Naive thymus-derived CD4-positive, alpha-beta T cell (primary cell): Measurements from ENCODE around the gene PLPP1. TPM values are rescaled to one million over a fixed set of nuclear protein-coding genes. Genes with fewer than 3 reads are reported as not detected.

Experiments used
- ATAC-seq: fragments of 150-1000 bp; cut with Tn5 transposase; 2 replicates; pipeline ENCODE4 v1.10.0; 2021; ENCODE audit warnings: mild to moderate bottlenecking, moderate library complexity
- CTCF ChIA-PET: fragments of 350-600 bp; sonication (Branson Sonifier 250); formaldehyde crosslinking; loops from one replicate; lab custom pipeline; 2021; ENCODE audit warnings: antibody characterized with exemption; lab: Charles Lee
- POLR2A ChIA-PET: fragments of 350-600 bp; sonication (Branson Sonifier 250); formaldehyde crosslinking; loops from one replicate; lab custom pipeline; 2021; ENCODE audit warnings: antibody characterized with exemption, inconsistent platforms; lab: Charles Lee
- DNase-seq, 9 donors: peaks; one replicate each; pipeline versions ENCODE4 v3.0.0 to v3.0.0-alpha.2; 2020 to 2022; ENCODE audit warnings: mixed read lengths in 1 of 9
- H3K27ac ChIP-seq: one replicate; pipeline ENCODE4 v1.7.0; 2013; ENCODE audit warnings: mild to moderate bottlenecking, low read depth, low read length, moderate library complexity
- H3K27me3 ChIP-seq, 2 donors: one replicate each; pipeline ENCODE4 v1.7.0; 2013; ENCODE audit warnings: low read length in 2 of 2, mild to moderate bottlenecking in 2 of 2, moderate library complexity in 2 of 2; ENCODE audit not compliant: control insufficient read depth in 2 of 2, insufficient read depth in 2 of 2
- H3K36me3 ChIP-seq, 3 experiments: 1 replicate in 2 of 3; 2 replicates in 1 of 3; pipeline ENCODE4 v1.7.0; 2013; ENCODE audit warnings: low read length in 3 of 3, mild to moderate bottlenecking in 3 of 3, moderate library complexity in 1 of 3; ENCODE audit not compliant: insufficient read depth in 3 of 3, control insufficient read depth in 2 of 3
- H3K4me1 ChIP-seq, 2 donors: one replicate each; pipeline ENCODE4 v1.7.0; 2013; ENCODE audit warnings: low read length in 2 of 2, mild to moderate bottlenecking in 2 of 2, moderate library complexity in 1 of 2; ENCODE audit not compliant: control insufficient read depth in 2 of 2, insufficient read depth in 2 of 2
- H3K4me3 ChIP-seq: 2 replicates; pipeline ENCODE4 v1.7.0; 2013; ENCODE audit warnings: mild to moderate bottlenecking, low read length
- H3K9me3 ChIP-seq, 3 experiments: 1 replicate in 2 of 3; 2 replicates in 1 of 3; pipeline ENCODE4 v1.7.0; 2013; ENCODE audit warnings: low read length in 3 of 3; ENCODE audit not compliant: control insufficient read depth in 2 of 3
- H3K27ac Mint-ChIP-seq, 9 donors: one replicate each; pipeline ENCODE4 v1.8.0; 2020 to 2022; ENCODE audit warnings: mixed read lengths in 9 of 9, mild to moderate bottlenecking in 8 of 9, moderate library complexity in 5 of 9, inconsistent platforms in 2 of 9
- H3K27me3 Mint-ChIP-seq, 5 donors: one replicate each; pipeline ENCODE4 v1.8.0; 2021 to 2022; ENCODE audit warnings: mixed read lengths in 5 of 5, mild to moderate bottlenecking in 1 of 5
- H3K36me3 Mint-ChIP-seq, 5 donors: one replicate each; pipeline ENCODE4 v1.8.0; 2020 to 2022; ENCODE audit warnings: mixed read lengths in 5 of 5, mild to moderate bottlenecking in 3 of 5, inconsistent platforms in 1 of 5
- H3K4me1 Mint-ChIP-seq, 7 donors: one replicate each; pipeline ENCODE4 v1.8.0; 2020 to 2022; ENCODE audit warnings: mixed read lengths in 7 of 7, mild to moderate bottlenecking in 3 of 7, inconsistent platforms in 1 of 7
- H3K4me3 Mint-ChIP-seq, 10 donors: one replicate each; pipeline ENCODE4 v1.8.0; 2020 to 2022; ENCODE audit warnings: mild to moderate bottlenecking in 10 of 10, mixed read lengths in 10 of 10, moderate library complexity in 6 of 10, inconsistent platforms in 2 of 10
- H3K9me3 Mint-ChIP-seq, 11 donors: one replicate each; pipeline ENCODE4 v1.8.0; 2020 to 2022; ENCODE audit warnings: mixed read lengths in 11 of 11, mild to moderate bottlenecking in 4 of 11, inconsistent platforms in 1 of 11, moderate library complexity in 1 of 11
- intact Hi-C, 2 donors: fragments of 100-400 bp; cut with micrococcal nuclease; formaldehyde crosslinking; loops; one replicate each; pipeline ENCODE4 v1.15.1; 2023
- polyA plus RNA-seq, 2 donors: library from polyadenylated mRNA; unstranded; fragments of 300-500 nt; fragmentation: Illumina TruSeq; gene quantifications; one replicate each; pipeline ENCODE4 v1.2.3, GENCODE V29; 2021
- total RNA-seq, 6 experiments: library from RNA in 5 of 6; stranded (reverse) in 5 of 6; gene quantifications; 1 replicate in 5 of 6; 2 replicates in 1 of 6; pipeline ENCODE4 v1.2.3 and lab custom pipeline; 2021 to 2026

The PLPP1 gene
- total and polyA plus RNA-seq, 7 experiments from 2014 or later, result 8.0 to 31.3 (median 12.9) TPM

GRCh38 chr5:55416306-55416705, 118.5 kb downstream of the PLPP1 start:
- Histone ChIP-seq H3K4me1 (no peaks in the 10 kb centered on the region), H3K36me3 (peaks cover 0 to 30% (median 5%) of the 10 kb centered on the region in 3 experiments), H3K4me3 (no peak overlapping the region), H3K27ac (no peak overlapping the region), H3K27me3 (no peaks in the 10 kb centered on the region), H3K9me3 (no peaks in the 10 kb centered on the region)
- H3K36me3 Mint-ChIP-seq, result peaks cover 3 to 47% (median 24%) of the 10 kb centered on the region in 5 donors
- DNase-seq, result no peak
- no peaks in the 10 kb centered on the region for H3K27me3 Mint-ChIP-seq
- POLR2A ChIA-PET, result no interaction called here
- intact Hi-C loops, result loop anchor here in 1 of 2 donors (10.0 kb wide), 1 partner anchor 118 kb away; the partner anchor contains the start of gene PLPP1
- CTCF ChIA-PET, result interaction anchor here (1.9 kb wide), 1 partner anchor 275 kb away, joined by 5 read pairs; no protein-coding TSS in a partner anchor
- no peak overlapping the region for H3K27ac Mint-ChIP-seq
- ATAC-seq, result no peak
- no peaks in the 10 kb centered on the region for H3K9me3 Mint-ChIP-seq
- no peak overlapping the region for H3K4me3 Mint-ChIP-seq
- H3K4me1 Mint-ChIP-seq, result peaks cover 6 to 19% (median 13%) of the 10 kb centered on the region in 7 donors

- no peak overlapping the region for H3K4me3 Mint-ChIP-seq
- no peaks in the 10 kb centered on the region for H3K27me3 Mint-ChIP-seq
- H3K36me3 Mint-ChIP-seq, result peaks cover 3 to 41% (median 21%) of the 10 kb centered on the region in 5 donors
- Histone ChIP-seq H3K9me3 (no peaks in the 10 kb centered on the region), H3K27me3 (no peaks in the 10 kb centered on the region), H3K27ac (no peak overlapping the region), H3K4me1 (no peaks in the 10 kb centered on the region), H3K4me3 (no peak overlapping the region), H3K36me3 (peaks cover 0 to 24% (median 5%) of the 10 kb centered on the region in 3 experiments)
- CTCF ChIA-PET, result interaction anchor here (1.9 kb wide), 1 partner anchor 277 kb away, joined by 5 read pairs; no protein-coding TSS in a partner anchor
- peak overlapping the region in 2 of 9 donors; percentile 34 to 43 for H3K27ac Mint-ChIP-seq
- intact Hi-C loops, result loop anchor here in 1 of 2 donors (10.0 kb wide), 1 partner anchor 120 kb away; the partner anchor contains the start of gene PLPP1
- ATAC-seq (no peak), DNase-seq (no peak)
- H3K4me1 Mint-ChIP-seq, result peaks cover 4 to 25% (median 15%) of the 10 kb centered on the region in 7 donors
- POLR2A ChIA-PET, result no interaction called here
- H3K9me3 Mint-ChIP-seq, result no peaks in the 10 kb centered on the region
These were observed 119.7 kb downstream of the PLPP1 start for GRCh38 chr5:55415071-55415470.

- no peak overlapping the region for H3K4me3 Mint-ChIP-seq
- peaks cover 3 to 36% (median 19%) of the 10 kb centered on the region in 5 donors for H3K36me3 Mint-ChIP-seq
- POLR2A ChIA-PET, result interaction anchor here (0.9 kb wide), 1 partner anchor 11 kb away, joined by 3 read pairs; no protein-coding TSS in a partner anchor
These were observed 121.1 kb downstream of the PLPP1 start for GRCh38 chr5:55413644-55414043.

GRCh38 chr5:55411876-55412275, 122.9 kb downstream of the PLPP1 start:
- CTCF ChIA-PET, result no interaction called here
- Histone ChIP-seq H3K27me3 (no peaks in the 10 kb centered on the region), H3K36me3 (peaks cover 0 to 18% (median 0%) of the 10 kb centered on the region in 3 experiments), H3K4me3 (no peak overlapping the region), H3K4me1 (no peaks in the 10 kb centered on the region), H3K9me3 (no peaks in the 10 kb centered on the region), H3K27ac (no peak overlapping the region)
- H3K27me3 Mint-ChIP-seq, result no peaks in the 10 kb centered on the region
- DNase-seq (peak in 5 of 9 donors; percentile 11 to 46 (median 31)), ATAC-seq (peak; percentile 53)
- intact Hi-C loops, result loop anchor here in 1 of 2 donors (10.0 kb wide), 1 partner anchor 123 kb away; the partner anchor contains the start of gene PLPP1
- H3K4me1 Mint-ChIP-seq, result peaks cover 6 to 27% (median 12%) of the 10 kb centered on the region in 7 donors
- POLR2A ChIA-PET, result no interaction called here
- H3K4me3 Mint-ChIP-seq, result peak overlapping the region in 1 of 10 donors; percentile 37
- H3K36me3 Mint-ChIP-seq, result peaks cover 3 to 41% (median 15%) of the 10 kb centered on the region in 5 donors
- peaks cover 0 to 2% (median 0%) of the 10 kb centered on the region in 11 donors for H3K9me3 Mint-ChIP-seq
- peak overlapping the region in 1 of 9 donors; percentile 9 for H3K27ac Mint-ChIP-seq

More at GRCh38 chr5:55413644-55414043, 121.1 kb downstream of the PLPP1 start:
- no peak overlapping the region for H3K27ac Mint-ChIP-seq
- Histone ChIP-seq H3K36me3 (peaks cover 0 to 24% (median 5%) of the 10 kb centered on the region in 3 experiments), H3K27me3 (no peaks in the 10 kb centered on the region), H3K27ac (no peak overlapping the region), H3K4me3 (no peak overlapping the region), H3K9me3 (no peaks in the 10 kb centered on the region), H3K4me1 (no peaks in the 10 kb centered on the region)
- CTCF ChIA-PET, result interaction anchor here (0.6 kb wide), 1 partner anchor 1592 kb away, joined by 3 read pairs; no protein-coding TSS in a partner anchor
- H3K4me1 Mint-ChIP-seq, result peaks cover 4 to 21% (median 12%) of the 10 kb centered on the region in 7 donors
- intact Hi-C loops, result loop anchor here in 1 of 2 donors (10.0 kb wide), 1 partner anchor 121 kb away; the partner anchor contains the start of gene PLPP1
- no peaks in the 10 kb centered on the region for H3K27me3 Mint-ChIP-seq
- ATAC-seq (no peak), DNase-seq (no peak)
- no peaks in the 10 kb centered on the region for H3K9me3 Mint-ChIP-seq

DNA sequence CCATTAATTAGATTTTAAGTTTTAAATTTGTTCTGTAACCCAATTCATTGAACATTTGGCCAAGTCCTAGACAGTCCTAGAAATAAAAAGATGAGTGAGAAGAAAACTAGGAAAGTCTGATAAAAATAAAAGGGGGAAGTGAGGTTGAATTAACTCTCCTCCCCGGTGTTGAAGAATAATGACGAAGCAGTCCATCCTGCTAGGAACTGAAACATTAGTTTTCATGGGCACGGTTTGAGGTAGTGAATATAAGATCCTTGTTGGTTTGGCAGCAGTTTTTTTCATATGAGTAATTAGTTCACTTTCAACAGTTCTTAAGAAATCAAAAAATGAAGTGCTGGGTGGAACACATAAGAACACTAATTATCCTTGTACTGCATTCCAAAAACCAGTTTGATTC, 123.9 kb downstream of the PLPP1 start:
- intact Hi-C loops, result loop anchor here in 1 of 2 donors (10.0 kb wide), 1 partner anchor 124 kb away; the partner anchor contains the start of gene PLPP1
- no peaks in the 10 kb centered on the region for H3K4me1 ChIP-seq
- CTCF ChIA-PET, result interaction anchor here (0.6 kb wide), 1 partner anchor 241 kb away, joined by 3 read pairs; no protein-coding TSS in a partner anchor
- DNase-seq (no peak), ATAC-seq (no peak)
- Mint-ChIP-seq H3K36me3 (peaks cover 6 to 41% (median 16%) of the 10 kb centered on the region in 5 donors), H3K4me3 (peak overlapping the region in 1 of 10 donors; percentile 39), H3K4me1 (peaks cover 6 to 27% (median 12%) of the 10 kb centered on the region in 7 donors), H3K27ac (no peak overlapping the region), H3K9me3 (peaks cover 0 to 2% (median 0%) of the 10 kb centered on the region in 11 donors), H3K27me3 (no peaks in the 10 kb centered on the region)
- H3K9me3 ChIP-seq, result no peaks in the 10 kb centered on the region
- no peaks in the 10 kb centered on the region for H3K27me3 ChIP-seq
- H3K36me3 ChIP-seq, result peaks cover 0 to 28% (median 5%) of the 10 kb centered on the region in 3 experiments
- POLR2A ChIA-PET, result no interaction called here
- no peak overlapping the region for H3K4me3 ChIP-seq
- no peak overlapping the region for H3K27ac ChIP-seq

DNA sequence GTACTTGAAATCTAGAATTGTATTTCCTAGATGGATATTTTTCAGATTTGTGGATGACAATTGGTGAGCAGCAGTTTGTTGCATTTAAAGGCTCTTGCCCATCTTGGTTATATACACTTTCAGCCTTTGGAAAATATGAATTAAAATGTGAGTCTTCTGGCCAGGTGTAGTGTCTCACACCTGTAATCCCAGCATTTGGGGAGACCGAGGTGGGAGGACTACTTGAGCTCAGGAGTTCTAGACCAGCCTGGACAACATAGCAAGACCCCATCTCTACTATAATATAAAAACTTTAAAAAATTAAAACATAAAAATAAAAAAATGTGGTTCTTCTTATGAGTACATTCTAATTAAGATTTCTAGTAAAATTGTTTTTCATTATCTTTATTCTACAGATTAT, 125.0 kb downstream of the PLPP1 start:
- H3K27ac Mint-ChIP-seq, result no peak overlapping the region
- CTCF ChIA-PET, result interaction anchor here (1.7 kb wide), 1 partner anchor 282 kb away, joined by 7 read pairs; no protein-coding TSS in a partner anchor
- peaks cover 0 to 27% (median 5%) of the 10 kb centered on the region in 3 experiments for H3K36me3 ChIP-seq

More for the DNA sequence above, 125.0 kb downstream of the PLPP1 start:
- ATAC-seq (no peak), DNase-seq (no peak)
- POLR2A ChIA-PET, result interaction anchor here (0.7 kb wide), 1 partner anchor 23 kb away, joined by 3 read pairs; no protein-coding TSS in a partner anchor
- Histone ChIP-seq H3K27ac (no peak overlapping the region), H3K9me3 (no peaks in the 10 kb centered on the region), H3K4me3 (no peak overlapping the region), H3K4me1 (no peaks in the 10 kb centered on the region), H3K27me3 (no peaks in the 10 kb centered on the region)
- H3K36me3 Mint-ChIP-seq, result peaks cover 6 to 34% (median 16%) of the 10 kb centered on the region in 5 donors
- no peak overlapping the region for H3K4me3 Mint-ChIP-seq
- peaks cover 6 to 27% (median 12%) of the 10 kb centered on the region in 7 donors for H3K4me1 Mint-ChIP-seq
- H3K27me3 Mint-ChIP-seq, result no peaks in the 10 kb centered on the region
- intact Hi-C loops, result loop anchor here in 1 of 2 donors (5.0 to 10.0 kb wide), 2 partner anchors 125 to 237 kb away; partner anchors contain the start of genes CDC20B and PLPP1
- peaks cover 0 to 2% (median 0%) of the 10 kb centered on the region in 11 donors for H3K9me3 Mint-ChIP-seq
